SIG-M5 (cell line): ENCODE data around the gene SP1.

Experiments
- DNase-seq: peaks from one replicate; lab custom pipeline; 2025; lab: John Stamatoyannopoulos, UW

Gene SP1

DNA sequence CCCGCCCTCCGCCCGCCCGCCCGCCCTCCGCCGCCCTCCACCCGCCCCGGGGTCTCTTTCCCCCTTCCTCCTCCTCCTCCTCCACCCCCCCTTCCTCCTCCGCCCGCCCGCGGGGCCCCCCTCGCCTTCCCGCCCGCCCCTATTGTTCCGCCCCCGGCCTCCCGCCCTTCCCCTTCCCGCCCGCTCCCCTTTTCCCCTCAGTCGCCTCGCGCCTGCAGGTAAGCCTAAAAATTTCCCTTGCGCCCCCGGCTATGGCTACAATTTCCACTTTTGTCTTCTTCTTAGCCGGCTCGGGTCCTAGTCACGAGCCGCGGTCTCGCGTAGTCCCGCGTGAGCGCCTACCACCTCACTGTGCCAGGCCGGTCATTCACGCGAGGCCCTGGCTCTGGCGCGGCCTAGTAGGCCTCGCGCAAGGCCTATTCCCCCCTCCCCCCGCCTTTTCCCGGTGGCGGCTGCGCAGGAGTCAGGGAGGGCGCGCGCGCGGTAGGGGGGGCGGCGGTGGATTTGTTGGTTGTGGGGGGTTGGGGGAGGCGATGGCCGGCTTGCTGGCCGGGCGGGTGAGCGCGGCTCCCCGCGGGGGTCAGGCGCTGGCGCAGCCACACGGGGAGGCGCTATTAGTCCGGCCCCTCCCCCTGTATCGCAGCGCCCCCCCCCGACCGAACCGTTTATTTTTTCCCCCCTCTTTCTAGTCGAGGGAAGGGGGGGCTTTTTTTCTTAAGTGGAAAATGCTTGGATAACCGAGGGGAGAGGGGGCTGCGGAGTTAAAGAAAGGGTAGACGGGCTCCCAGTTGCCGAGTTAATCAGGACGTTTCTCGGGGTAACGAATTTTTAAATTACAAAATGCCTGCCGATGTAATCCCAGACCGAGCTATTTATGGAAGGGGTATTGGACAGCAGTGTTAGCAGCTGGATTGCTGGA is 72.4 kb downstream of the SP1 start:
- no peak for DNase-seq

DNA sequence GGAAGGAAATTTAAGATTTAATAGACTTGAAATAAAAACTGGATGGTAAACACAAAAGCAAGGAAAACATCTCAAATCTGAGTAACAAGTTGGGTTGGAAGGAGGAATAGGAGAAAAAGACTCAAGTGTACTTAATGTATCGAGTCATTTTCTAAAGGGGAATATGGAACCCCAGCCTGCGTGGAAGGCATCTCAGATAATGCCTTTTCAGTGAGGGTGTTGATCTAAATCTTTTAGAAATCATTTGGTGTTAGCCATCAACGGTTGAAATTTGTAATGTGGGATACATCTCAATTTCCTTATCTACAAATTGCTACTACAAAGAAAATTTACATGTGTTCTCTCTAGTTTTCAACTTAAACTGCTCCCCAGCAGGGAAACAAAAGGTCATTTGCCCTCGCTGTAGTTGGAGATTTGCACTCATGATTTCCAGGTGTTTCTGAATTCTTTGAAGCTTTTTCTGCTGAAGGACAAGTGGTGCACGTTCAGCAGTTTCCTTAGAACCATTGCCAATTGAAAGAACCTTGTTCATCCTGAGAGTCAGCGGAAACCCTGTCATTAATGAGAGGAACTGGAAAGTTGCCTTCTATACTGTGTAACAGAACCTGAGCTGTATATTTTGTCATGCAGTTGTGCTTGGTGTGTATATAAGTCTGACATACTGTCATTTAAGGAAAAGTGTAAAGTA is 74.1 kb downstream of the SP1 start:
- no peak for DNase-seq

DNA sequence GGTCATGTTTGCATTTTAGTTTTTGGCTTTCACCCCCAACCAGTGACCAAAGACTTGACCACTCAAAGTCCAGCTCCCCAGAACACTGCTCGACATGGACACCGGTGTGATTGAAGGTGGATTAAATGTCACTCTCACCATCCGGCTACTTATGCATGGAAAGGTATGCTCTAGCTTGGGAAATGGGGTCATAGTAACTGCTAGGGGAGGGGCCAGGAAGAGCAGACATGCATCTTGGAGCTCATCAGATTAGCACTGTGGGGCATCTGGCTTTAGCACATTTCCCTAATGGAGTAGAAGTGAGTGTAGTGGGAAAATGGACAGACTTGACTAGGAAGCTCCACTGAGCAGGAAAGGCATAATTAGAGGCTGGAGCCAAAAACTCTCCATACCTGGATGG is 74.7 kb downstream of the SP1 start:
- no peak for DNase-seq

DNA sequence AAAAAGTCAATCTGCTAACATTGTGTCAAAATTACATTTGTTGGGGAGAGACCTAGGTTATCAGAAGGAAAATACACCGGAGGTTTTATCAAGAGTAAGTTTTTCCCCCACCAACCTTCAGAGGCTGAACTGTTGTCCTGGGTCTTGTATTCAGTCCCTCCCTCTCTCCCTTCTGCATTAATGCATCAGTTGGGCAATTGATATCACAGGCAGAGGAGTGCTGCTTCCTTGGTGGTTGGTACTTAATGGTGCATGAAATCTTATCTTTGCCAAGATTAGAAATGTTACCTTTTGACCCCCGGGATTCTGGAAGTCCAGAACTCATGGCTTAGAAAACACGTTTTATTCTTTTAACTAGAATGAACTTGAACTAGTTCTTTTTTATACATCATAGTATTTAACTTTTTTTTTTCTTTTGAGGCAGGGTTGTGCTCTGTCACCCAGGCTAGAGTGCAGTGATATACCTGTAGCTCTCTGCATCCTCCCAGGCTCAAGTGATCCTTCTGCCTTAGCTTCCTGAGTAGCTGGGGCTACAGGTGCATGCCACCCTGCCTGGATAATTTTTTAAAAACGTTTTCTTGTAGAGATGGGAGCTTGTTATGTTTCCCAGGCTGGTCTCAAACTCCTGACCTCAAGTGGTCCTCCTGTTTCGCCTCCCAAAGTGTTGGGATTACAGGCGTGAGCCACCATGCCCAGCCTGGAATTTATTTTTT is 76.8 kb downstream of the SP1 start:
- no peak for DNase-seq

DNA sequence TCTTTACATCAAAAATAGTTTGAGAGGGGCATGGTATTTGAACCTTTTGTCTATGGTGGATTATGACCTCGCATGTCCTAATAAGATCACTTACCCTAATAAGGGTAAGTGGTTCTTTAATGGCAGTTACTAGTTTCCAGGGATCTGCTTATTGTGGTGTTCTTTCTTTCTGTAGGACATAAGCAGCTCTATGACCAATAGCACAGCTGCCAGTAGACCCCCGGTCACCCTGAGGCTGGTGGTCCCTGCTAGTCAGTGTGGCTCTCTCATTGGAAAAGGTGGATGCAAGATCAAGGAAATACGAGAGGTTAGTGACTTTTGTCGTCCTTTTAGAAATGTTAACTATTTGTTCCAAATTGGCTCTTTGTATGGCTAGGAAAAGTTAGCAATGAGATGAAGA is 79.1 kb downstream of the SP1 start:
- no peak for DNase-seq

DNA sequence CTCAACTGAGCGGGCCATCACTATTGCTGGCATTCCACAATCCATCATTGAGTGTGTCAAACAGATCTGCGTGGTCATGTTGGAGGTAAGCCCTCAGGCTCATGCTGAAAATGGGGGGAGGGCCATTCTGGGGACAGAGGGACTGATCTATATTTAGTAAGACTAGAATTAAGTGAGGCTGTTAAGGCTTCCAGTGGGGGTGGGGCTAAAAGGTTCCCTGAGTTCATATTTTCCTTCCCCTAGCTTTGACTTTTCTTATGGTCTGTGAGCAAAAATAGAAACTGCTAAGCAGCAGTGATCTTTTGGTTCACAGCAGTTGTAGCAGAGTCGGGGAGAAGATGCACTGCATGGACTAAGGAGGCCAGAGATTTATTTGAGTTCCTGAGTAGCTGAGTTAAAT is 81.1 kb downstream of the SP1 start:
- DNase-seq, result no peak

DNA sequence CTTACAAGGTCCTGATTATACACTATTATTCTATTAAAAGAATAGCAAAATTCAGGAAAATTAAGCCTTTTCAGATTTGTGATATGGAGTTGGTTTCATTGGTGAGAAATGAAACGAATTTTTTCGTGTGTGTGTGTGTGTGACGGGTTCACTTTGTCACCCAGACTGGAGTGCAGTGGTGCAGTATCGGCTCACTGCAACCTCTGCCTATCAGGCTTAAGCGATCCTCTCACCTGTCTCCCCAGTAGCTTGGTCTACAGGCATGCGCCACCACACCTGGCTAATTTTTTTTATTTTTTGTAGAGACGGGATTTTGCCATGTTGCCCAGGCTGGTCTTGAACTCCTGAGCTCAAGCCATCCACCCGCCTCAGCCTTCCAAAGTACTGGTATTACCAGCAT is 81.6 kb downstream of the SP1 start:
- DNase-seq, result no peak

DNA sequence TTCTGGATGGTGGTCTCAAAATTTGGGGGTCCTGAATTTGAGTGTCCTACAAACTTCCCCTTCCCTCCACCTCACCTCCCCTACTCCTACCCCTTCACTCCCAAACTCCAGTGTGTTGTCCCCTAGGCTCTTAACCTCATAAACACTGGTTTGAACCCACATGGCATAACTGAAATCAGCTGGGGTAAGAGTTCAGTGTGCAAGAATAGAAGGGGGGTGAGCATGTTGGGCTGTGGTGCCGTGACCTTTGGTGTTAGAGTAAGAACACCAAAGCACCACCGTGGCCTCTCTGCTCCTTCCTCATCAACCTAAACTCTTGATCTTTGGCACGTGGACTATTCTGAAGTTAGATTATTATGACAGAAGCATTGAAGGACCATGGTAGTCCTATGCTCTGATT is 83.0 kb downstream of the SP1 start:
- DNase-seq, result no peak

DNA sequence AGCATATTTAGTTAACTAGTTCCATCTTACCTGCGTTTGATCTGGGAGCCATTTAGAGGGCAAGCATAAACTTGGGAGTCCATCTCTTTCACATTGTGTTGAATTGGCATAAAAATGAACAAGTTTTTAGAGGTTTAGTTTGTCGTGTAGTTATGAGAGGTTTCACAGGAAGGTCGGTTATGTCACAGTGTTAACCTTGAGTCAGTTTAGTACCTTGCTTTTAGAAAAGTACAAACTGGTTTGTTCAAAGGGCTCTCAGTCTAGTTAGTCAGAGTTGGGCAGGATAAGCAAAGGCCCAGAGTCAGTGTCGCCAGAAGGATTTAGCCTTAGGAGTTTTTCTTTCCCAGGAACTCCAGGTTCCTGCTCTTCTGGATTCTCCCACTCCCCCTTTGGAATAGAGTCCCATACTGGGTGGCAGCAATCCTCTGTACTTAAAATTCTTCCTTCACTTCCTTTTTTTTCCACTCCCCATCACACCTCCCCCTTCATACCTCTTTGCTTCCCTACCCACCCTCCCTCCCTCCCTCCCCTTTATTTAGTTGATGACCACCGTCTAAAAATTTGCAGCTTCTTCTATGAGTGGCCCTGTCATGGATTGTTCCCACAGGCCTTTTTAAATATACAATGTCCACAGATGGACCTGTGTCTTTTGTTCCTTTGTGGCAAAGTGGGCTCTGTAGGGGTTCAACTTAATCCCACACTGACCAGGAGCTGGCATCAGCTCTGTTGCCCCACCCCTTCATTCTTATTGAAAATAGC is 84.0 kb downstream of the SP1 start:
- DNase-seq, result no peak

DNA sequence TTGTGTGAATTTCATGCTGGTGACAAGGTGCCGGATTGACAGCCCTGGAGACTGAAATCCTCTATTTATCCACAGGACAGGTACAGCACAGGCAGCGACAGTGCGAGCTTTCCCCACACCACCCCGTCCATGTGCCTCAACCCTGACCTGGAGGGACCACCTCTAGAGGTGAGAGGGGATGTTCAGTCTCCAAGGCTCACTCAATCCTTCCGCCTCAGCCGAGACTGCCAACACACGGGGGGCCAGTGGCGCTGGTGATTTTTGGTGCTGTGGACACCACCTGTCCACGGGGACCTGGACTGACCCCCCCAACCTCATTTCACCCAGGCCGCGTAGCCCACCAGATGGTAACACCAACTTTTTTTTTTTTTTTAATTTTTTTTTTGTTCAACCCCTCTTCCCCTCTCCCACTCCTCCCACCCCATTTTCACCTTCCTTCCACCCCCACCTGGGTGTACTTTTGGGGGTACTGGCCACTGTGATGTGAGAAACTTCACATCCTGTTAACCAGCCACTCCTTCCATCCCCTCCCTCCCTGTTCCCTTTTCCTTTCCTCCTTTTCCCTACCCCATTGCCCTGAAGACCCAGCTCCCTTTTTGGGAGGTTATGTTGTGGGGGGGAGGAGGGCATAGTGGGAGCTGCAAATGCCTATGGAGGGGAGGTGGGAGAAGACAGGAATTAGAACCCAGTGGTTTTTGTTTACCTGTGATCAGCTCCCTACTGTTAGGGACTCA is 84.9 kb downstream of the SP1 start:
- DNase-seq, result no peak

DNA sequence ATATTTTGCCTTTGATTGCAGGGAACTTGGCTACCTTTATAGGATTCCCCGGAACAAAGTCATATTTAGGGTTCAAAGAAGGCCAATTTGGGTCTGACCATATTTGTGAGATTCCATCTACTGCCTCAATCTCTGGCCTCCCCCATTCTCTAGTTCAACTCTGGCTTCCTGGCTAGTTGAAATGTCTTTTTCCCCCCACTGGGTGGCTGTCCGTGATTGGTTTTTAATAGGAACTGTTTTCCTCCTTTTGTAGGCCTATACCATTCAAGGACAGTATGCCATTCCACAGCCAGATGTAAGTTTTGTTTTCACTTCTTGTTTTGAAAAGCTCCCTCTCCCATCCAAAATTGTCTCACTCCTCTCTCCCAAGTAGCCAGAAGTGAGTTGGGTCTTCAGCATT is 85.7 kb downstream of the SP1 start:
- no peak for DNase-seq
